Skin of body (tissue), 2 donors: Measurements from ENCODE around the gene BTG3. TPM values are rescaled to one million over a fixed set of nuclear protein-coding genes. Genes with fewer than 3 reads are reported as not detected.

Experiments
- DNase-seq: peaks from one replicate; lab custom pipeline; 2025; lab: John Stamatoyannopoulos, UW
- total RNA-seq: library from RNA; depleted of rRNA; stranded (reverse); fragments of >200 nt; gene quantifications from one replicate; pipeline ENCODE4 v1.2.3, GENCODE V29; 2014

BTG3 gene, protein sequence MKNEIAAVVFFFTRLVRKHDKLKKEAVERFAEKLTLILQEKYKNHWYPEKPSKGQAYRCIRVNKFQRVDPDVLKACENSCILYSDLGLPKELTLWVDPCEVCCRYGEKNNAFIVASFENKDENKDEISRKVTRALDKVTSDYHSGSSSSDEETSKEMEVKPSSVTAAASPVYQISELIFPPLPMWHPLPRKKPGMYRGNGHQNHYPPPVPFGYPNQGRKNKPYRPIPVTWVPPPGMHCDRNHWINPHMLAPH
- 69.2 TPM for total RNA-seq

GRCh38 chr21:17612565-17613241, at the start of gene BTG3:
BTG3 (minus strand) TSS chr21:17612901; CDS start chr21:17609144, 3,757 bp downstream.
- DNase-seq = peak; percentile 72

DNA sequence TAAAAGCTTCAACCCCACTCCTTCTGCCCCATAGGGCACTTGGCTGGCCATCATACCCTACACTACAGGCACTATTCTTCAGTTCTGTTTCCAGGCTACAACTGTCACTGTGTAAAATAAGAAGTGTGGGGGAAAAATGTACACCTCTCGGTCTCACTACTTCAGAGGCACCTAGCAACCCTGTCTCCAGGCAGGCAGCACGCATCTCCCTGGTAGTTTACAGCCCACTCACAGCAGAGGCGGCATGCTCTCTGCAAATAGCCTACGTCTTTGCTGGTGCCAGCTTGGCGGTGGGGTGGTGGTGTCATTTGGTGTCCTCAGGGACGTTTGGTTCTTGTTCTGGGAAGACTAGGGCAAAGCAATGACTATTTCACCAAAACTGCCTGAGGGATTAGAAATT, 48.2 kb upstream of the BTG3 start:
- no peak for DNase-seq

DNA sequence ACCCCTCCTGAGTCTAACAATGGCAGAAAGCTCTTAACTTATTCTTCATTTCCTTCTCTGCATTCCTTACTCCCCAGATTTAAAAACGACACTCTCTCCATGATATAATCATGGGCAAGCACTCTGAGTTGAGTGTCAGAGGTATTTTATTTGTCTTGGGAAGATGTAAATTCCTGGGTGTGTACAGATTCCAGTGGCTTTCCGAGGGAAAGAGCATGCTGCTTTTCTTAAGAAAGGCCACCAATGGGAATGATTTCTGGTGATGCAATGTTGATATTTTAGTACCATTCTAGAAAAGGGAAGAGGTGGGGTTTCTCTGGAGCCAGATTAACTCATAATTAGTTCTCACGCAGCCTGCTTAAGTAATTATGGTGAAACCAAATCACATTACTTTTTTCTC, 47.8 kb upstream of the BTG3 start:
- DNase-seq = no peak

DNA sequence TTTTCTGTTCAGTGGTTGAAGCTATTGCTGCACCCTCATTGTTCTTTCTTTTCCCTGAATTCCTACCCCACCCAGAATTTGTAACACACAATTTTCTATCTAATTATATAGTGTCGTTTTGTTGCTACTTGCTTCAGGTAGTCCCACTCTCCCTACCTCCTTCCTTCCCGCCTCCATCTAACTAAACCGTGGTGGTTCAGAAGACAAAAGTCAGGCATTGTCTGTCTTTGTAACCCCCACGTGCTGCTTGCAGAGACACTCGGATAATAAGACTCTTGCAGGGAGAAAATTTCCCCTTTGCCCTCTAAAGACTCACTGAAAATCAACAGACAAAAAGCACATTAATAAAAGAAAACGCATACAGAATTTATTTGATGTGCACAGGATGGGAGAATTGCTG, 46.2 kb upstream of the BTG3 start:
- DNase-seq = no peak

DNA sequence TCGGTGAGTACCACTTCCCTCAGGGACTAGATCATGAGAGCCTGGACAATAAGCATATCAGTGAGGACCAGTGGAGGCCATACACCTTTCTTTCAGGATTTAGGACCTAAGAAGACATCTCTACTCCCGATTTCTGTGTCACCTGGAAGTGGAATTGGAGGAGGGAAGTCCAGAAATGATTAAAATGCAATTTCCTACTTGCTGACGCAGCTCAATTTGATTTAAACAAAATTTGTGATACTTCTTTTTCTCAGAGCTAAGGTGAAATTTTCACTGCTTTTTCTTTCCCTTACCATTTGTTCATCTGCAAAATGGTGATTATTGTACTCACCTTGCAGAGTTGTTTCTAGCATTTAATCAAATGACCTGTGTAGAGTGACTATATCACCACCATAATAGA, 38.8 kb upstream of the BTG3 start:
- DNase-seq = no peak

- no peak for DNase-seq
These were observed 37.6 kb upstream of the BTG3 start for GRCh38 chr21:17650292-17650691.

GRCh38 chr21:17646790-17647189, 34.1 kb upstream of the BTG3 start:
- DNase-seq = no peak

DNA sequence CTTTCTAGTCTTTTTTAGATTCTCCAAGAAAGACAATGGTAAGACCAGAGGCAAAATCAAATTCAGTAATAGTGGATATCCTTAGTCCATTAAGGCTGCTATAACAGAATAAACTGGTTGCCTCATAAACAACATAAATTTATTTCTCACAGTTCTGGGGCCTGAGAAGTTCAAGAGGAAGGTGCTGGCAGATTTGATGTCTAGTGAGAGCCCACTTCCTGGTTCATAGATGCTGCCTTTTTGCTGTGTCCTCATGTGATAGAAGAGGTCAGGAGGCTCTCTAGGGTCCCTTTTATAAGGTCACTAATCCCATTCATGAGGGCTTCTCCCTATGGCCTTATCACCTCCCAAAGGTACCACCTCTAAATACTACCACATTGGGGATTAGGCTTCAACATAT, 31.5 kb upstream of the BTG3 start:
- no peak for DNase-seq

- DNase-seq = no peak
These were observed 28.1 kb upstream of the BTG3 start for GRCh38 chr21:17640821-17641220.

- DNase-seq = no peak
These were observed 24.0 kb upstream of the BTG3 start for GRCh38 chr21:17636711-17637110.

GRCh38 chr21:17631195-17631594, 18.5 kb upstream of the BTG3 start:
- DNase-seq = peak; percentile 6

DNA sequence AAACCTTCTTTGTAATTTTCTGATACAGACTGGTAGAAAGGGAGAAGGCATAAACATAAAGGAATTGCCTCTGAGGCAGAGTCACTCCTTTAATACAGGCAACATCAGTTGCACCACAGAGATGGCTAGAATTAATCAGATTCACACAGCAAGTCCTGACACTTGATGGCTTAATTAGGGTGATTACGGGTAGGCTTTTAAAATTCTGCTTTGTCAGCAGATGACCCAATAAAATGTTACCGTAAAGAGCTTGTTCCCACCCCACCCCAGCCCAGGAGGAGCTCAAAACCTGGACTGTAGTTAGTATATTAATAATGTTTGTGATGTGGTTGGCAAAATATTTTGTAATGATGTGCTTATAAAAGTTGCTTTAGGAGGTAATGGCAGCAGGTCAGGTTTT, 9.3 kb upstream of the BTG3 start:
- no peak for DNase-seq

- peak; percentile 10 for DNase-seq
These were observed 4.1 kb upstream of the BTG3 start for GRCh38 chr21:17616831-17617230.

DNA sequence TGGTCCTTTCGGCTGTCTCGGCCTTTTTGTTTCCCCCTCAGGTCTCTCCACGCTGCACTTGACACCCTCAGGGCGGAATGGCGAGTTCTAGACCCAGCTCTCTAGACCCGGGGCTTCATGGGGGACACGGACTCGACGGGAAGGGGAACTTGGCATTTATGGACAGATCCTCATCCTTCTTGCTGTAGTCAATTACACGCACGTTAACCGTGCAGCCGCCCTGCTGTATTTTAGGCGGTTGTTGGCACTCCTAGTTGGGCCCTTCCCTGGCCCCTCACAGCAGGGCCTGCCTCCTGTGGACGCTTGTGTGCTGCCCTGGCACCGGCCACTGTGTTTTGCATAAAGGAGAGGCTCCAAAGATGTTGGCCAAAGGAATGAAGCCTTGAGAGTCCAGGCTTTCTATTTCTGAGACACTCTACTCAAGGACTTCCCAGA, 558 bp upstream of the BTG3 start:
- peak; percentile 72 for DNase-seq

- no peak for DNase-seq
These were observed 607 bp downstream of the BTG3 start for GRCh38 chr21:17612023-17612564.

DNA sequence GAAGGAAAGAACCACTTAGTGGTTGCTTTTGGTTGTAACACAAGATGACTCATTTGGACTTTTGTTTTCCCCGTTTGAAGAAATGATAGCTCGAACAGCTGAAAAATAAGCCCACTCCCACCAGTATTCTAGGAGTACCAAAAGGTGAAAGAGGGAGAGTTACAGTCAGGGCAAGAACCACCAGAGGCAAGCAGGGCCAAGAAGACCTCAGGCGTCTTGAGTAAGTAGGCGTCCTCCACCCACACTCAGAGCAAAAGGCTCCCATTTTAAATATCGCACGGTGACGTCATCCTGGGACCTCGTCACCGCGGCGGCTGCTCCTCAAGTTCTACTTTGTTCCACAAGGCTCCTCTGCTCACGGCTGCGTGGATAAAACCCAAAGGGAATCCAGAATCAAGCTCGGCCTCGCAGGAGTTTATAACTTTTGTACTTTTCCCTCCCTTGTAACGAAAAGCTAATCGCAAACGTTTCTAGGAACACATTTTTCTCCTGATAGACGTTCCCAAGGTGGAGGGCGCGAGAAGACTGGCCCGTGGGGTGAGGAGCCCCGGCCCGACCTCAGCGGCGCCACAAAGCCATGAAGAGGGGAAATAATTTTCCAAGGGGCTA, 1.2 kb downstream of the BTG3 start:
- DNase-seq = peak; percentile 86

- DNase-seq = no peak
These were observed 1.8 kb downstream of the BTG3 start for GRCh38 chr21:17610911-17611310.

- DNase-seq = no peak
These were observed 3.0 kb downstream of the BTG3 start for GRCh38 chr21:17609681-17610080.

DNA sequence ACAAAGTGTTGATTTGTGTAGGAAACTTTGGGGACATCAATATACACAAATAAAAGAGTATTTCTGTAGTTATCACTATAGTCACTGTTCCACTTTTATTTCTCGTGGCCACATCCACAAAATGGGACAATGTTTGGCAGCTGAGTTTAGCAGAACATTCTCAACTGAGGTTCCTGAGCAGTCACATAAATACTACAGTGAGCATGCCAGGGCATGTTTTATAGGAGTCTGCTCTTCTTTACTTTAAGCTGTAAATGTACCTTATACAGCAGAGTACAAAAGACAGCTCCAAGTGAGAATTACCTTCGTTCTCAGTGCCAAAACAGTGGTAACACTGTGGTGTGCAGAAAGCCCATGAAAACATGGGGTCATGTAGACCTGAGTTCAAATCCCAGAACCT, 5.0 kb downstream of the BTG3 start:
- no peak for DNase-seq

DNA sequence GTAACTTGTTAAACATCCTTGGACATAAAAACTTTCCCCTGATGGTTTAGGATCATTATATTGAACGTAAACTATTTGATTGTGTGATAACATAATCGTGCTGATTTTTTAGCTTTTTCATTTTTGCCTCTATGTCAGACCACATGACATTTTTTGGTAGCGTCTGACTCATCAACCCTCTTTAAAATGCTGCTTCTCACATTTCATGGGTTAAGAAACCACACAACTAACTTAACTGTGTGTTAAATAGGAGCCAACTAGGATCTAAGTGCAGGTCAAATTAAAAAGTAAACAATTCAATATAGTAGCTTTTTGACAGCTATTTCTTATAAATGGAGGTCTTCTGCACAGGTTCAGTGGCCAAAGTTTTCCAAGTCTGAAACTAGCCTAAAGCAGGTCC, 9.8 kb downstream of the BTG3 start:
- DNase-seq = no peak

DNA sequence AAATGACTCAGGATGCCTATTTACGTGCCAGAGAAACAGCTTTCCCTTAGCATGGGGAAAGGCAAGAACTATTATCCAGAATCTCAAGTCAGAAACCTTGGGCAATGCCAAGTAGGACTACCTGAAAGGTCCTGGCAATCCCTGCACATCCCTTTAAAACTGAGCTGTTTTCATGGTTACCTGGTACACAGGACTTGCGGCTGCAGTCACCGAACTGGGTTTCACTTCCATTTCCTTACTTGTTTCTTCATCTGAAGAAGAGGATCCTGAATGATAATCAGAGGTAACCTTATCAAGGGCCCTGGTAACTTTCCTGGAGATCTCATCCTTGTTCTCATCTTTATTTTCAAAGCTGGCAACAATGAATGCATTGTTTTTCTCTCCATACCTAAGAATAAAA, 14.3 kb downstream of the BTG3 start:
- no peak for DNase-seq

- no peak for DNase-seq
These were observed 15.0 kb downstream of the BTG3 start for GRCh38 chr21:17597680-17598079.

DNA sequence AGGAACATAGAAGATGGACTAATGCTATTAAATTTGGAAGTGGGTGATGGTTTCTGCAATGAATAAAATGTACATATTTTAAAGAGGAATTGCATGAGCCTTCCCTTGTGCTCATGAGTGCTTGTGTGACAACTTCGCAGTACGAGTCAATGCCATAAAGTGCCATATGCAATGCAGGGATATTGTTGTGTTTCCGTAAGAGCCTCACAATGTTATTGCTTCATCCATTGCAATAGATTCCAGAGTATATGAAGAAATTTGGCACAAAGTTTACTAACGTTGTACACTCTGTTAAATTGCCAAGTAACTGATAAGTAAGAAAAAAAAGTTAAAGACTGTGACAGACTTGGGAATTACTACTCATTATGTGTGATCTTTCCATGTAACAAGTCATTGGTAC, 22.3 kb downstream of the BTG3 start:
- no peak for DNase-seq
